Omental fat pad (tissue), 4 donors: ENCODE results near the gene NELFB. TPM values are rescaled to one million over a fixed set of nuclear protein-coding genes. Genes with fewer than 3 reads are reported as not detected.

Source experiments
- ATAC-seq: fragments of 150-250 bp; one replicate; pipeline ENCODE4 v1.9.1; 2016; ENCODE audit warnings: mild to moderate bottlenecking, moderate library complexity; ENCODE audit not compliant: low FRiP score
- DNase-seq: peaks from one replicate; pipeline ENCODE4 v3.0.0-alpha.2; 2019; ENCODE audit warnings: low spot score
- total RNA-seq, 4 donors: library from RNA; depleted of rRNA; stranded (reverse); fragments of >200 nt; gene quantifications; one replicate each; pipeline ENCODE4 v1.1.0, GENCODE V29; 2016
- TF ChIP-seq, protein P1 (sequence below), 3 donors: fragments of 450-650 bp; IDR thresholded peaks; one replicate each; pipeline ENCODE4 v1.5.1; 2016 to 2017; ENCODE audit warnings: antibody characterized with exemption in 3 of 3, mild to moderate bottlenecking in 3 of 3, moderate library complexity in 2 of 3

The NELFB gene
- total RNA-seq, 4 donors from 2014 or later, result 22.2 to 42.8 (median 34.2) TPM

DNA sequence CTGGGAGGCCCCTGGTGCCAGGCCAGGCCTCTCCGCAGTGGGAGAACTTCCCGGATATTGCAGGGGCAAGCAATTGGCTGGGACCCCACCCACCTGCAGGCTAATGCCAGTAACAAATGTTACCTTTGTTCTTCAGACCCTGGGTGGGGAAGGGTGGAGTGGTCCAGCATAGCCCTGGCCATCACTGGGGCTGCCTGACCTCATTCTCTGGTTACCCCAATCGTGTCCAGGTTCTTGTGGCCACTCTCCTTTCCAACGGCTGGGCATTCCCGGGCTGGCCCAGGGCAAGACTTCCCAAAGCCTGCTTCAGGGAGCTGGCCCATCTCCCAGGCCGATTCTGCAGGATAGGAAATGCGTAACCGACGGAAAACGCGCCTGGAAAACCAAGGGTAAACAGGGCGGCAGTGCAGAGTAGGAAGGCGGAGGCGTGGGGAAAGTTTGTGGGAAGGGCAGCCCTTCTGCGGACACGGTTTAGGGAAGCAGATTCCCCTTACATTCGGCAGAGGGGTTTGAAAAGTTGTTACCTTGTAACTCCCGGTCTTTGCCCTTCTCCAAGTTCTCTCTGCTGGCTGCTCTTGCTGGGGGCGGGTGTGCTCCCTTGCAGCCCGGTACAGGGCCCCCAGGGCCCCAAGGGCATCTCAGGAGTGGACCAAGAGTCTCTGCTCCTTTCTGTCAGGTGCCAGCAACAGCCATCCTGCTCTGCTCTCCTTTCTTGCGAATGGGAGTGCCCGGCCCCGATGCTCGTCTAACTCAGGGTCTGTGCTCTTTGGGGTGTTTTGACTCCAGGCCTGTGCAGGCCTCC, 43.5 kb downstream of the NELFB start:
- TF ChIP-seq, protein P1, sequence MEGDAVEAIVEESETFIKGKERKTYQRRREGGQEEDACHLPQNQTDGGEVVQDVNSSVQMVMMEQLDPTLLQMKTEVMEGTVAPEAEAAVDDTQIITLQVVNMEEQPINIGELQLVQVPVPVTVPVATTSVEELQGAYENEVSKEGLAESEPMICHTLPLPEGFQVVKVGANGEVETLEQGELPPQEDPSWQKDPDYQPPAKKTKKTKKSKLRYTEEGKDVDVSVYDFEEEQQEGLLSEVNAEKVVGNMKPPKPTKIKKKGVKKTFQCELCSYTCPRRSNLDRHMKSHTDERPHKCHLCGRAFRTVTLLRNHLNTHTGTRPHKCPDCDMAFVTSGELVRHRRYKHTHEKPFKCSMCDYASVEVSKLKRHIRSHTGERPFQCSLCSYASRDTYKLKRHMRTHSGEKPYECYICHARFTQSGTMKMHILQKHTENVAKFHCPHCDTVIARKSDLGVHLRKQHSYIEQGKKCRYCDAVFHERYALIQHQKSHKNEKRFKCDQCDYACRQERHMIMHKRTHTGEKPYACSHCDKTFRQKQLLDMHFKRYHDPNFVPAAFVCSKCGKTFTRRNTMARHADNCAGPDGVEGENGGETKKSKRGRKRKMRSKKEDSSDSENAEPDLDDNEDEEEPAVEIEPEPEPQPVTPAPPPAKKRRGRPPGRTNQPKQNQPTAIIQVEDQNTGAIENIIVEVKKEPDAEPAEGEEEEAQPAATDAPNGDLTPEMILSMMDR (IDR thresholded peaks at IDR 0.05), result no peak
- DNase-seq (no peak), ATAC-seq (no peak)

DNA sequence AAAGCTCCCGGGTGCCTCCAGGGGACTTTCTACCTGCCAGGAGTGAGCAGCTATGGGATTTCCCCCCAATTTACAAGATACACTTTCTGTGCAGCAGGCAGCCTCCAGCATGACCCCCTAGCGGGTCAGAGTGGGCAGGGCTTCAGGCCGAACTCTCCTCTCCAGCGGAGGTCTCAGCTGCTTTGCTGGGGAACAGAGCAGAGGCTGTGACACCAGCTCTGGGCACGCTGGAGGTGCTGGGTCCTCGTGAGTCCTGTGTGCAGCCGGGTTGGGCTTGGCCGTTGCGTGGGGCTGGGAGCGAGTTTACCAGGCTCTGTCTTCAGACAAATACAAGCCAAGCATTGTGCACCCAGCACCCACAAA, 44.1 kb downstream of the NELFB start:
- TF ChIP-seq, protein P1 (IDR thresholded peaks at IDR 0.05), result no peak
- no peak for ATAC-seq
- DNase-seq, result no peak

DNA sequence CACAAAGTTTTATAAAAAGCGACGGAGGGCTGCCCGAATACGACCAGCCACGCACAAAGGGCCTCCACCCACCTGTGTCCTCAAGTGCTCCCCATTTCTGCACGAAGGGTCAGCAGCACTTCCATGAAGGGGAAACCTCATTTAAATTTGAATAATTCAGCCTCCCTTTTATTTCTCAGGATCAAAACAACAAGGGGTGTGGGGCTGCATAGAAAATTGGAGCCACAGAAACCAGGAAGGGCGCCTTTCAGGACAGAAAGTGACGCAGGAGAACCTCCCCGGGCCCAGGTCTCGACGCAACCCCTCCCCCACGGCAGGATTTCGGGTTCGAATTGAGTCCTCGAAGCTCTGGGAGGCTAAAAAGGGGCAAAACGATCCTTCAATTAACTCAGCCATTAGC, 44.8 kb downstream of the NELFB start:
- no peak for DNase-seq
- no peak for ATAC-seq
- TF ChIP-seq, protein P1 (IDR thresholded peaks at IDR 0.05), result no peak

DNA sequence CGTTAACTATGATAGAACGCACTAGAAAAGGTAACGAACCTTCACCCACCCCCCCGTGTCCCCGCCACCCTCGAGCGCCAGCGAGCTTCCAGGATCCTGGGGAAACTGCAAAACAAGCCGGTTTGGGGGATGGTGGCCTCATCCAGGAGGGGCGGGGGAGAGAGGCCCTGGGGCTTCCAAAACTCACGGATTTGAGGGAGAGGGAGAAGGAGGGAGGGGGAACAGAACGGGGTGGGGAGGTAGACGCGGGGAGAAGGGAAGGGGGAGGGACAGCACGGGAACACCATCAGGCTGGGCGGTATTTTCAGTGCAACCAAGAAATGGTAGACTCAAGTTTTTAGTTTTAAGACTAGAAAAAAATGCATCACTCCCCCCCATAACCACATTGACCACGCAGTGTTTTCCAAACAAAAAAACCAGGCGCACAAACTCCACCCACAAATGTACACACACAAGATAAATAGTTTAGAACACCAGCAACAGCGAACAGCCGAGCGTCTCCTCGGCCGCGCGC, 45.5 kb downstream of the NELFB start:
- TF ChIP-seq, protein P1 (IDR thresholded peaks at IDR 0.05), result no peak
- ATAC-seq (no peak), DNase-seq (no peak)

DNA sequence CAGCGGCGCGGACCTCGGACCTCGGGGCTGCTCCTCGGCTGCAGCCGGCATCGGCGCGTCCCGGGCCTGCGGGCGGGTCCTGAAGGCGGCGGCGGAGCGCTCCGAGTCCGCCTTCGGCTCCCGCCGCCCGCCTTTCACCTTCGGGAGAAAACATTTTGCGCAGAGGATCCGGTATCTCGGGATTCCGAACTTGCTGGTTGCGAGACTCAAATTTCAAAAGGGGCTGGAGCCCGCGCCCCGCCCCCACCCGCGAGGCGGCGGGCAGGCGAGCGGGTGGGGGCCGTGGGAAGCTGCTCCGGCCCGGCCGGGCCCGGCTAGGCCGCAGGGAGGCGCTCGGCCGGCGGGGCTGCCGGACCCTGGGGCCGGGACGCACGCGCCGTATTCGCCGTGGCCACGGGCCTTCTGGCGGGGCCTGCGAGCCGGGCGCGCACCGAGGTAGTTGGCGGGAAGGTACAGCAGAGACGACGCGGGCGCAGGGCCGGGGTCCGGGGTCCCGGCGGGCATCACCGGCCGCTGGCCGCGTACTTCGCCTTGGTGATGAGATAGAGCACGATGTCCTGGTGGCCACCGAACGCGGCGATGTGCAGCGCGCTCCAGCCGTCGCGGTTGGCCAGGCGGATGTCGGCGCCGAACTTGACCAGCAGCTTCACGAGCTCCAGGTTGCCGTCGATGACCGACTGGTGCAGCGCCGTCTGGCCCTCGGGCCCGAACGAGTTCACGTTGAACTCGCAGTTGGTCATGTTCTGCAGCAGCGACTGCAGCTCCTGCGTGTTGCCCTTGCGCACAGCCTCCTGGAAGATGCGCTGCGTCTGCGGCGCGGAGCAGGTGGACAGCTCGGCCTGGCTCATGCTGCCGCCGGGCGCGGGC, 46.2 kb downstream of the NELFB start:
- TF ChIP-seq, protein P1 (IDR thresholded peaks at IDR 0.05), result no peak
- ATAC-seq (peak; percentile 25), DNase-seq (no peak)

DNA sequence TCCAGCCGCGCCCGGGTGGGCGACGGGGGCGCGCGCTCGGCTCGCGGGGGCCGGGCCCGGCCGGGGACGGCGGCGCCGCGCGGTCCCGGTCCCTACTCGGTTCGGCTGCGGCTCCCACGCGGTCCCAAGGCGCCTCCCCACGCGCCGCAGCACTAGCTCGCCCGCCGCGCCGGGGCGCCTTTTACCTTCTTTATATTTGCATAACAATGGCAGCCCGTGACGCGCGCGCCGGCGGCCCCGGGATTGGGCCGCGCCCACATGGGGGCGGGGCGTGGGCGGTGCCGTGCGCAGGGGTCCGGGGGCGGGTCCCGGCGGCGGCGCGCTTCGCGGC, 47.0 kb downstream of the NELFB start, which contains the start of gene NRARP:
Gene NRARP (minus strand): TSS at position 154 of the 331 bp plus-strand sequence. CDS start 343 bp downstream, outside the sequence.
- TF ChIP-seq, protein P1 (IDR thresholded peaks at IDR 0.05), result no peak
- ATAC-seq (peak; percentile 70), DNase-seq (peak; percentile 84)
